IMR-90 (cell line): ENCODE measurements around the gene GNB1L.

ENCODE experiments used
- POLR2A ChIP-seq: IDR thresholded peaks from 2 replicates; pipeline ENCODE4 v1.6.1; 2012; ENCODE audit warnings: mild to moderate bottlenecking, low read depth, low read length
- RFX5 ChIP-seq: IDR thresholded peaks from 2 replicates; pipeline ENCODE4 v1.8.0; 2012; ENCODE audit warnings: low read depth, mild to moderate bottlenecking, low read length, moderate library complexity
- TF ChIP-seq, protein P1 (sequence below): conservative IDR thresholded peaks from 2 replicates; pipeline ENCODE4 v1.5.1; 2012; ENCODE audit warnings: mild to moderate bottlenecking, low read depth, low read length, improper control_type of control experiment

- TF ChIP-seq, protein P1, sequence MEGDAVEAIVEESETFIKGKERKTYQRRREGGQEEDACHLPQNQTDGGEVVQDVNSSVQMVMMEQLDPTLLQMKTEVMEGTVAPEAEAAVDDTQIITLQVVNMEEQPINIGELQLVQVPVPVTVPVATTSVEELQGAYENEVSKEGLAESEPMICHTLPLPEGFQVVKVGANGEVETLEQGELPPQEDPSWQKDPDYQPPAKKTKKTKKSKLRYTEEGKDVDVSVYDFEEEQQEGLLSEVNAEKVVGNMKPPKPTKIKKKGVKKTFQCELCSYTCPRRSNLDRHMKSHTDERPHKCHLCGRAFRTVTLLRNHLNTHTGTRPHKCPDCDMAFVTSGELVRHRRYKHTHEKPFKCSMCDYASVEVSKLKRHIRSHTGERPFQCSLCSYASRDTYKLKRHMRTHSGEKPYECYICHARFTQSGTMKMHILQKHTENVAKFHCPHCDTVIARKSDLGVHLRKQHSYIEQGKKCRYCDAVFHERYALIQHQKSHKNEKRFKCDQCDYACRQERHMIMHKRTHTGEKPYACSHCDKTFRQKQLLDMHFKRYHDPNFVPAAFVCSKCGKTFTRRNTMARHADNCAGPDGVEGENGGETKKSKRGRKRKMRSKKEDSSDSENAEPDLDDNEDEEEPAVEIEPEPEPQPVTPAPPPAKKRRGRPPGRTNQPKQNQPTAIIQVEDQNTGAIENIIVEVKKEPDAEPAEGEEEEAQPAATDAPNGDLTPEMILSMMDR, result no peak
- TF ChIP-seq POLR2A, result no peak
- no peak for TF ChIP-seq RFX5
Observed at GRCh38 chr22:19844377-19845053, 10.2 kb downstream of the GNB1L start.
